H1 (cell line): ENCODE data around the gene DMBT1. TPM values are rescaled to one million over a fixed set of nuclear protein-coding genes. Genes with fewer than 3 reads are reported as not detected.

Experiments used
- CTCF ChIA-PET: fragments of 300-600 bp; sonication (Branson Sonifier 250); formaldehyde crosslinking; loops from one replicate; lab custom pipeline; 2021; ENCODE audit not compliant: partially characterized antibody; lab: Charles Lee
- POLR2A ChIA-PET: fragments of 300-600 bp; sonication (Branson Sonifier 250); formaldehyde crosslinking; loops from one replicate; lab custom pipeline; 2021; ENCODE audit warnings: inconsistent platforms; ENCODE audit not compliant: partially characterized antibody; lab: Charles Lee
- DNase-seq, 2 experiments: peaks; one replicate each; pipeline versions ENCODE4 v3.0.0 to v3.0.0-alpha.2; 2010 to 2022; ENCODE audit warnings: low spot score in 2 of 2, low read depth in 1 of 2, mixed read lengths in 1 of 2
- FAIRE-seq: peaks from 2 replicates; lab custom pipeline; 2011; peaks lifted over from hg19 to GRCh38; lab: Jason Lieb, UNC
- H2AFZ ChIP-seq: 2 replicates; pipeline ENCODE4 v1.8.1; 2012; ENCODE audit warnings: low read length, inconsistent platforms
- H2AK5ac ChIP-seq: 2 replicates; pipeline ENCODE4 v1.6.1; 2013; ENCODE audit warnings: low read depth, low read length
- H2BK120ac ChIP-seq: replicated peaks from 2 replicates; pipeline ENCODE3; 2013; ENCODE audit warnings: low read depth, low read length, inconsistent platforms
- H2BK12ac ChIP-seq: 2 replicates; pipeline ENCODE4 v1.6.1; 2013; ENCODE audit warnings: low read depth, low read length
- H2BK15ac ChIP-seq: 2 replicates; pipeline ENCODE4 v1.6.1; 2013; ENCODE audit warnings: low read length
- H2BK20ac ChIP-seq: 2 replicates; pipeline ENCODE4 v1.6.1; 2013; ENCODE audit warnings: low read length
- H2BK5ac ChIP-seq: 2 replicates; pipeline ENCODE4 v1.6.1; 2013; ENCODE audit warnings: low read depth, low read length
- H3K14ac ChIP-seq: 2 replicates; pipeline ENCODE4 v1.6.1; 2013; ENCODE audit warnings: inconsistent platforms; ENCODE audit not compliant: insufficient read length
- H3K18ac ChIP-seq: 2 replicates; pipeline ENCODE4 v1.6.1; 2013; ENCODE audit warnings: low read length; ENCODE audit errors: extremely low read depth
- H3K23ac ChIP-seq: 2 replicates; pipeline ENCODE4 v1.6.1; 2013; ENCODE audit warnings: inconsistent platforms; ENCODE audit not compliant: insufficient read length
- H3K23me2 ChIP-seq: 2 replicates; pipeline ENCODE4 v1.6.1; 2013; ENCODE audit warnings: low read depth, low read length
- H3K27ac ChIP-seq: 2 replicates; pipeline ENCODE4 v1.6.1; 2011; ENCODE audit warnings: low read depth, low read length, inconsistent platforms
- H3K27me3 ChIP-seq, 4 experiments: replicated peaks in 1 of 4; 1 replicate in 1 of 4; 2 replicates in 3 of 4; pipeline versions ENCODE4 v1.6.1 to v1.8.1; 2011 to 2013; ENCODE audit warnings: low read length in 3 of 4, mild to moderate bottlenecking in 3 of 4, inconsistent platforms in 2 of 4, mixed read lengths in 2 of 4, moderate library complexity in 1 of 4; ENCODE audit not compliant: control insufficient read depth in 3 of 4, insufficient read depth in 3 of 4; ENCODE audit errors: extremely low read depth in 1 of 4
- H3K36me3 ChIP-seq, 4 experiments: 2 replicates each; pipeline versions ENCODE4 v1.6.1 to v1.8.1; 2011 to 2013; ENCODE audit warnings: mild to moderate bottlenecking in 4 of 4, low read length in 3 of 4, moderate library complexity in 2 of 4, control low read depth in 1 of 4, inconsistent platforms in 1 of 4; ENCODE audit not compliant: insufficient read depth in 4 of 4, control insufficient read depth in 2 of 4
- H3K4ac ChIP-seq: replicated peaks from 2 replicates; pipeline ENCODE3; 2013; ENCODE audit warnings: low read length, low read depth, mixed read lengths, inconsistent platforms; ENCODE audit not compliant: insufficient read length
- H3K4me1 ChIP-seq, 4 experiments: replicated peaks in 1 of 4; 1 replicate in 1 of 4; 2 replicates in 3 of 4; pipeline versions ENCODE4 v1.6.1 to v1.8.1; 2011 to 2013; ENCODE audit warnings: low read length in 3 of 4, inconsistent platforms in 2 of 4, mixed read lengths in 1 of 4; ENCODE audit not compliant: insufficient read depth in 4 of 4, control insufficient read depth in 3 of 4
- H3K4me2 ChIP-seq, 2 experiments: 2 replicates each; pipeline versions ENCODE4 v1.6.1 to v1.8.1; 2011 to 2013; ENCODE audit warnings: low read depth in 2 of 2, low read length in 2 of 2, control low read depth in 1 of 2, inconsistent platforms in 1 of 2, mild to moderate bottlenecking in 1 of 2; ENCODE audit not compliant: insufficient read depth in 1 of 2
- H3K4me3 ChIP-seq, 4 experiments: fragments of 200-600, 300-600 bp in 1 of 4; sonication (generic), shearing (Covaris generic), sonication (Bioruptor Twin) in 1 of 4; 2 replicates each; pipeline versions ENCODE4 v1.5.1 to v1.8.1; 2011 to 2016; ENCODE audit warnings: low read length in 4 of 4, low read depth in 3 of 4, control low read depth in 2 of 4, inconsistent platforms in 2 of 4, mild to moderate bottlenecking in 2 of 4, mixed read lengths in 1 of 4, moderate library complexity in 1 of 4; ENCODE audit not compliant: insufficient read depth in 2 of 4; ENCODE audit errors: extremely low read depth in 1 of 4
- H3K56ac ChIP-seq: replicated peaks from 2 replicates; pipeline ENCODE3; 2013; ENCODE audit warnings: low read depth, mild to moderate bottlenecking, mixed read lengths, low read length, inconsistent platforms; ENCODE audit not compliant: insufficient read length
- H3K79me1 ChIP-seq: 2 replicates; pipeline ENCODE4 v1.6.1; 2013; ENCODE audit warnings: low read depth, low read length, control low read depth
- H3K79me2 ChIP-seq, 2 experiments: 2 replicates each; pipeline versions ENCODE4 v1.6.1 to v1.8.1; 2012 to 2013; ENCODE audit warnings: low read length in 2 of 2, mild to moderate bottlenecking in 2 of 2, inconsistent platforms in 1 of 2; ENCODE audit not compliant: insufficient read depth in 2 of 2, control insufficient read depth in 1 of 2
- H3K9ac ChIP-seq, 4 experiments: replicated peaks in 1 of 4; 1 replicate in 1 of 4; 2 replicates in 3 of 4; pipeline versions ENCODE4 v1.6.1 to v1.8.1; 2011 to 2013; ENCODE audit warnings: low read depth in 3 of 4, low read length in 3 of 4, control low read depth in 2 of 4, mild to moderate bottlenecking in 2 of 4, moderate library complexity in 2 of 4, inconsistent platforms in 1 of 4; ENCODE audit errors: extremely low read depth in 1 of 4
- H3K9me3 ChIP-seq, 2 experiments: 2 replicates each; pipeline versions ENCODE4 v1.6.1 to v1.8.1; 2012 to 2013; ENCODE audit warnings: mild to moderate bottlenecking in 2 of 2, moderate library complexity in 2 of 2, control low read depth in 1 of 2, inconsistent platforms in 1 of 2, low read depth in 1 of 2, low read length in 1 of 2, mixed read lengths in 1 of 2; ENCODE audit not compliant: insufficient read depth in 2 of 2
- H4K20me1 ChIP-seq, 2 experiments: replicated peaks in 1 of 2; 2 replicates each; pipeline versions ENCODE3 to v1.8.1; 2011 to 2013; ENCODE audit warnings: inconsistent platforms in 2 of 2, low read length in 2 of 2, mild to moderate bottlenecking in 1 of 2; ENCODE audit not compliant: insufficient read depth in 2 of 2, control insufficient read depth in 1 of 2
- H4K5ac ChIP-seq: 2 replicates; pipeline ENCODE4 v1.6.1; 2013; ENCODE audit warnings: low read length, low read depth, mixed read lengths, inconsistent platforms; ENCODE audit not compliant: insufficient read length
- H4K8ac ChIP-seq: 2 replicates; pipeline ENCODE4 v1.8.0; 2013; ENCODE audit warnings: mild to moderate bottlenecking, moderate library complexity, low read length, inconsistent platforms; ENCODE audit not compliant: insufficient read depth; ENCODE audit errors: extremely low read depth
- H4K91ac ChIP-seq: replicated peaks from 2 replicates; pipeline ENCODE3; 2013; ENCODE audit warnings: low read length, mixed read lengths, inconsistent platforms; ENCODE audit not compliant: insufficient read length
- EZH2 ChIP-seq: fragments of 200-600 bp; sonication (generic); IDR thresholded peaks from 2 replicates; pipeline ENCODE4 v1.7.1; 2012; ENCODE audit warnings: low read depth, mild to moderate bottlenecking, moderate library complexity, low read length, inconsistent platforms; ENCODE audit not compliant: severe bottlenecking
- GABPA ChIP-seq: IDR thresholded peaks from 2 replicates; pipeline ENCODE4 v1.6.1; 2011; ENCODE audit warnings: mild to moderate bottlenecking, low read length, moderate library complexity, borderline replicate concordance; ENCODE audit not compliant: insufficient read depth
- RFX5 ChIP-seq: IDR thresholded peaks from 2 replicates; pipeline ENCODE4 v1.6.1; 2011; ENCODE audit warnings: low read depth, low read length, improper control_type of control experiment, borderline replicate concordance
- SUZ12 ChIP-seq: fragments of 200-600 bp; sonication (generic); IDR thresholded peaks from 2 replicates; pipeline ENCODE4 v1.6.1; 2012; ENCODE audit warnings: mild to moderate bottlenecking, inconsistent platforms, low read length, moderate library complexity, mixed read lengths
- WGBS, 2 experiments: shearing (Covaris generic) in 1 of 2; methylation state at CpG; one replicate each; pipeline versions ENCODE4 v1.1.6 to v1.1.7; 2013 to 2015; ENCODE audit warnings: low lambda C conversion rate in 2 of 2, mixed read lengths in 2 of 2, inconsistent platforms in 1 of 2, low coverage in 1 of 2, missing lambda C conversion rate in 1 of 2; ENCODE audit not compliant: insufficient replicate concordance in 2 of 2, insufficient coverage in 1 of 2, insufficient read length in 1 of 2; ENCODE audit errors: extremely low coverage in 1 of 2, missing lambda C conversion rate in 1 of 2; 5-methylcytosine and 5-hydroxymethylcytosine counted together
- polyA plus RNA-seq, 7 experiments: library from polyadenylated mRNA; depleted of rRNA in 3 of 7; stranded (reverse) in 5 of 7; unstranded in 2 of 7; fragments of >200 nt in 5 of 7; fragments of 200-250 nt in 2 of 7; gene quantifications; 1 replicate in 5 of 7; 2 replicates in 1 of 7; 4 replicates in 1 of 7; pipeline versions ENCODE4 v1.2.1 to v1.2.3, GENCODE V29; 2011 to 2013; ENCODE audit warnings: missing spikeins in 2 of 7, mixed read lengths in 2 of 7
- total RNA-seq: library from RNA; stranded (reverse); fragmentation: NEBNext Ultra II Directional; extraction: Animal tissue kit (Norgen Biotek cat#: 25700); gene quantifications from 2 replicates; pipeline ENCODE4 v1.2.1, GENCODE V29; 2021
- TF ChIP-seq, protein P1 (sequence below): IDR thresholded peaks from 2 replicates; pipeline ENCODE4 v1.6.1; 2012; ENCODE audit warnings: low read length, inconsistent platforms
- TF ChIP-seq, protein P2 (sequence below): IDR thresholded peaks from 2 replicates; pipeline ENCODE4 v1.6.1; 2011; ENCODE audit warnings: low read length, improper control_type of control experiment

Gene DMBT1
- total and polyA plus RNA-seq, 2 of the 8 experiments (the other 6 are each of a cell fraction or from before 2014, with no cell fraction given): 0.03 TPM; not detected in 1

DNA sequence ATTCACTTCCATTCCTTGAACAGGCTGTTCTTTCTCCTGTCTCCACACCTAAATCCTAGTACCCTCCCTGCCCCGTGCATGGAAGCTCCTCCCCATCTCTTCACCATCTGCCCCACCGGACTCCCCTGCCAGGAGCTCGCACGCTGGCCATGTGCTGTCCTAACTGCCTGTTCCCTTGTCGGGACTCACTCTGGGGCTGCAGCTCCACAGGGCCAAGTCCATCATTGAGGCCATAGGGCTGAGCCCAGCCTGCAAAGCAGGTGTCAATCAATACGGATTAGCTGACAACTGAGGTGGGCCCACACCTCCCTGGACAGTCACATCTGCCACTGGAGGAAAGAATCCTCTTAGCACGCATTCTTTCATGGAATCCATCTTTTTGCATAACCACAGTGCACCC lies 41.4 kb upstream of the DMBT1 start:
- CTCF ChIA-PET: interaction anchor here (0.9 to 1.9 kb wide), 3 partner anchors 11 to 220 kb away, joined by 3 to 4 read pairs (median 3); no protein-coding TSS in a partner anchor
- H3K79me2 ChIP-seq: no peaks in the 10 kb centered on the region

More for the DNA sequence above, 41.4 kb upstream of the DMBT1 start:
- Histone ChIP-seq H3K23ac (no peak overlapping the region), H4K8ac (peak overlapping the region; percentile 53; the same call in 1 of the 2 replicates), H2BK12ac (no peak overlapping the region), H2BK120ac (no peak overlapping the region), H4K5ac (no peak overlapping the region), H3K79me1 (no peaks in the 10 kb centered on the region), H3K4me1 (no peaks in the 10 kb centered on the region), H2AFZ (no peak overlapping the region), H3K56ac (no peak overlapping the region), H3K4ac (no peak overlapping the region), H2BK20ac (no peak overlapping the region), H2BK15ac (no peak overlapping the region), H2BK5ac (no peak overlapping the region), H4K20me1 (no peaks in the 10 kb centered on the region), H3K36me3 (no peaks in the 10 kb centered on the region), H3K9me3 (no peaks in the 10 kb centered on the region; a peak in 2 of 4 replicates), H3K27ac (no peak overlapping the region), H3K27me3 (no peaks in the 10 kb centered on the region; a peak in 1 of 7 replicates)
- FAIRE-seq: no peak
- WGBS, 2 experiments: 89% methylated on average over 7 of the region's 7 CpGs; no CpG with 5 or more reads in 1 of the 2 experiments
- POLR2A ChIA-PET: no interaction called here
- TF ChIP-seq, protein P1, sequence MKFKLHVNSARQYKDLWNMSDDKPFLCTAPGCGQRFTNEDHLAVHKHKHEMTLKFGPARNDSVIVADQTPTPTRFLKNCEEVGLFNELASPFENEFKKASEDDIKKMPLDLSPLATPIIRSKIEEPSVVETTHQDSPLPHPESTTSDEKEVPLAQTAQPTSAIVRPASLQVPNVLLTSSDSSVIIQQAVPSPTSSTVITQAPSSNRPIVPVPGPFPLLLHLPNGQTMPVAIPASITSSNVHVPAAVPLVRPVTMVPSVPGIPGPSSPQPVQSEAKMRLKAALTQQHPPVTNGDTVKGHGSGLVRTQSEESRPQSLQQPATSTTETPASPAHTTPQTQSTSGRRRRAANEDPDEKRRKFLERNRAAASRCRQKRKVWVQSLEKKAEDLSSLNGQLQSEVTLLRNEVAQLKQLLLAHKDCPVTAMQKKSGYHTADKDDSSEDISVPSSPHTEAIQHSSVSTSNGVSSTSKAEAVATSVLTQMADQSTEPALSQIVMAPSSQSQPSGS: no peak
- TF ChIP-seq SUZ12: no peak
- TF ChIP-seq, protein P2, sequence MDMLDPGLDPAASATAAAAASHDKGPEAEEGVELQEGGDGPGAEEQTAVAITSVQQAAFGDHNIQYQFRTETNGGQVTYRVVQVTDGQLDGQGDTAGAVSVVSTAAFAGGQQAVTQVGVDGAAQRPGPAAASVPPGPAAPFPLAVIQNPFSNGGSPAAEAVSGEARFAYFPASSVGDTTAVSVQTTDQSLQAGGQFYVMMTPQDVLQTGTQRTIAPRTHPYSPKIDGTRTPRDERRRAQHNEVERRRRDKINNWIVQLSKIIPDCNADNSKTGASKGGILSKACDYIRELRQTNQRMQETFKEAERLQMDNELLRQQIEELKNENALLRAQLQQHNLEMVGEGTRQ: no peak
- TF ChIP-seq RFX5: no peak
- no peak for TF ChIP-seq GABPA
- no peak for TF ChIP-seq EZH2
- TF ChIP-seq, all 59 proteins: peak for 0
- DNase-seq: no peak
- Histone ChIP-seq H3K4me3 (no peak overlapping the region), H2AK5ac (no peak overlapping the region), H3K4me2 (no peak overlapping the region), H4K91ac (no peak overlapping the region), H3K14ac (no peak overlapping the region), H3K23me2 (no peaks in the 10 kb centered on the region), H3K18ac (no peak overlapping the region), H3K9ac (no peak overlapping the region)
